T follicular helper cell (primary cell): Measurements from ENCODE around the gene CRAMP1.
A peak's percentile ranks its signal among the peaks of the same experiment; 100 is the strongest.
"Not testable (repeated sequence)": the region's sequence is repeated elsewhere in the genome, so short reads cannot be mapped to it uniquely, and the experiment has no call there.

Source experiments
- DNase-seq: peaks from one replicate; pipeline ENCODE4 v3.0.0-alpha.2; 2020; ENCODE audit warnings: low read depth

The CRAMP1 gene

GRCh38 chr16:1710811-1711507 lies 98.8 kb downstream of the CRAMP1 start:
- DNase-seq = no peak

- DNase-seq = no peak
Observed at GRCh38 chr16:1712791-1713261, 100.7 kb downstream of the CRAMP1 start.

- no peak for DNase-seq
Observed at GRCh38 chr16:1713331-1713730, 101.2 kb downstream of the CRAMP1 start.

- DNase-seq = no peak
Observed at GRCh38 chr16:1713933-1714332, 101.8 kb downstream of the CRAMP1 start.

- no peak for DNase-seq
Observed at GRCh38 chr16:1715220-1715619, 103.1 kb downstream of the CRAMP1 start.

GRCh38 chr16:1718236-1718635 lies 106.1 kb downstream of the CRAMP1 start:
- DNase-seq = not testable (repeated sequence)

GRCh38 chr16:1719559-1720229 lies 107.5 kb downstream of the CRAMP1 start:
- DNase-seq = not testable (repeated sequence)

DNA sequence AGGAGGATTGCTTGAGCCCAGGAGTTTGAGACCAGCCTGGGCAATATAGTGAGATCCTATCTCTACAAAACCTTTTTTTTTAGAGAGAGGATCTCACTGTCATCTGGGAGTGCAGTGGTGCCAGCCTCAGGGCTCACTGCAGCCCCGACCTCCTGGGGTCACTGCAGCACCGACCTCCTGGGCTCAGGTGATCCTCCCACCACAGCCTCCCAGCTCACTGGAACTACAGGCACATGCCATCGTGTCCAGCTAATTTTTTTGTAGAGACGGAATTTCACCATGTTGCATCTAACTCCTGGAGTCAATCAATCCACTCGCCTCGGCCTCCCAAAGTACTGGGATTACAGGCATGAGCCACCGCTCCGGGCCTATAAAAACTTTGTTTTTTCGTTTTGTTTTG lies 109.2 kb downstream of the CRAMP1 start:
- no peak for DNase-seq

DNA sequence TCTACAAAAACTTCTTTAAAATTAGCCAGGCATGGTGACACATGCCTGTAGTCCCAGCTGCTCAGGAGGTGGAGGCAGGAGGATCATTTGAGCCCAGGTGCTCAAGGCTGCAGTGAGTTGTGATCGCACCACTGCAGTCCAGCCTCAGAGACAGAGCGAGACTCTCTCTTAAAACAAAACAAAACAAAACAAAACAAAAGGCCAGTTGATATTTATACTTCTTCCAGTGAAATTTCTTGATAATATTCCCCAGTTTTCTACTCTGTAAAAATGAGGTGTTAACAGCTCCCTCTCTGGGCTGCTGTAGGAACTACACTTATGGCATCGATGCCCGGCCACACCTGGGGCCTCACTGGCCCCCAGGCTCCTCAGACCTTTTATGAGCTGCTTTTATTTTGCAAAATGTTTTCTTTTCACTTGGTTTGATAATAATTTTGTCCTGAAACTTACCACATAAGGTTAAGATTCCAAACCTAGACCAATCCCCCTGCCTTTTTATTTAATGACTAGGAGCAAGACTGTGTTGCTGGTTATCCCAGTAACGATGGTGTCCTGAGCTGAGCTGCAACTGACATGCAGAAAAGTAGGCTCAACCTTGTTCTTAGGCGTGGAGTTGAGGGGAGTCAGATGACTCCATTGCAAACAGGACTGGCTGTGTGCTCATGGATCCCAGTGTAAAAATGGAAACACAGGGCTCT lies 111.4 kb downstream of the CRAMP1 start:
- DNase-seq = peak; percentile 36

DNA sequence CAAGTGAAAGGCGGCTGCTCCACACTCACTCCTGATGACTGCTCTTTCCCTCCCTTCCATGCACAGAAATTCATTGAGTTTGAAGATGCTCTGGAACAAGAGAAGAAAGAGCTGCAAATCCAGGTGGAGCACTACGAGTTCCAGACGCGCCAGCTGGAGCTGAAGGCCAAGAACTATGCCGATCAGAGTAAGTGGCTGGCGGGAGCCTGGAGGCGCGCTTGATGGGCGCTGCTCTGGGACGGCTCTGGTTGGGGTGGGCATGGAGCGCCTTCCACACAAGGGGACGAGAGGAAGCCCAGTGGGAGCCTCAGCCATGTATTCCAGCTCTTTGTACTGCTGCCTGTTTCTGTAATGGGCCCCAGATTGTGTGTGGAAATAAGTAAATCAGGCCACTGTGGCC lies 112.3 kb downstream of the CRAMP1 start:
- DNase-seq = no peak

DNA sequence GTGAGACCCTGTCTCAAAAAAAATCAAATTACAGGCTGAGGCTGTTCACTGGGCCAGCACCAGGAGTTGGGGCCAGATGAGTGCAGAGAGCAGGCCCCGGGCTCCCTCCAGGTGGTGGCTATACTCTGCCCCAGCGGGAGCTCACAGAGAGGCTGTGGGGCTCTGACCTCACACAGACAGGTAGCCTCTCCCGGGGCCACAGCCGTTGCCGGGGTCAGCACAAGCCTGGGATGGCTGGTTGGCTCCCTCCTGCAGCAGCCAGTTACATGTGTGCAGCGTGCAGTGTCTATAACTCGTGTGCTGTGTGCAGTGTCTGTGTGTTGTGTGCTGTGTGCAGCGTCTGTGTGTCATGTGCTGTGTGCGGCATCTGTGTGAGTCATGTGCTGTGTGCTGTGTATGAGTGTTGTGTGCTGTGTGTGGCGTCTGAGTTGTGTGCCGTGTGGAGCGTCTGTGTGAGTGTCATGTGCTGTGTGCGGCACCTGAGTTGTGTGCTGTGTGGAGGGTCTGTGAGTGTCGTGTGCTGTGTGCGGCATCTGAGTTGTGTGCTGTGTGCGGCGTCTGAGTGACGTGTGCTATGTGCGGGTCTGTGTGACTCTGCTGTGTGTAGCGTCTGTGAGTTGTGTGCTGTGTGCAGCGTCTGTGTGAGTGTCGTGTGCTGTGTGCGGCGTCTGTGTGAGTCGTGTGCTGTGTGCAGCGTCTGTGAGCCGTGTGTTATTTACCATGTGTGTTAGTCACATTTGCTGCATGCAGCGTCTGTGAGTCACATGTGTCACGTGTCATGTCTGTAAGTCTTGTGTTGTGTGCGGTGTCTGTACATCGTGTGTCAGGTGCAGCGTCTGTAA lies 114.7 kb downstream of the CRAMP1 start:
- DNase-seq = no peak
